HK-2 (cell line): Measurements from ENCODE around the gene C4BPA.

Experiments
- DNase-seq: peaks from one replicate; pipeline ENCODE4 v3.0.0-alpha.2; 2018; ENCODE audit not compliant: unreplicated experiment

C4BPA gene

DNA sequence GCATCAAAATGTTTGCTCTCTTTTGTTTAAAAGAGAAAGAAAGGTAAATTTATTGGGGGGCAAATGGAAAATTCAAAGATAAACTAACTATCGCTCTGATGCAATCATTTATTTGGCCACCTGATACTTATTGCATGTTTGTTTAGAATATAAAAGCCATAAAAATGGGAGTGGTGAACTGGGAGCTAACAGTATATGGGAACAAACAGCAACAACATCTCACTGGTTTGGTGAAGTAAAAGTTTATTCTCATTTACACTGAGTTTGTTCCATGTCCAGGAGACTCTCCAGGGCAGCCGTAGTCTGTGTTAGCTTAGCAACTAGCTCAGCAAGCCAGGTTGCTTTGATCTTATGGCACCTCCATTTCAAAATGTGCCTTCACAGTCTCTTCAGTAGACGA is 20.4 kb downstream of the C4BPA start:
- no peak for DNase-seq

DNA sequence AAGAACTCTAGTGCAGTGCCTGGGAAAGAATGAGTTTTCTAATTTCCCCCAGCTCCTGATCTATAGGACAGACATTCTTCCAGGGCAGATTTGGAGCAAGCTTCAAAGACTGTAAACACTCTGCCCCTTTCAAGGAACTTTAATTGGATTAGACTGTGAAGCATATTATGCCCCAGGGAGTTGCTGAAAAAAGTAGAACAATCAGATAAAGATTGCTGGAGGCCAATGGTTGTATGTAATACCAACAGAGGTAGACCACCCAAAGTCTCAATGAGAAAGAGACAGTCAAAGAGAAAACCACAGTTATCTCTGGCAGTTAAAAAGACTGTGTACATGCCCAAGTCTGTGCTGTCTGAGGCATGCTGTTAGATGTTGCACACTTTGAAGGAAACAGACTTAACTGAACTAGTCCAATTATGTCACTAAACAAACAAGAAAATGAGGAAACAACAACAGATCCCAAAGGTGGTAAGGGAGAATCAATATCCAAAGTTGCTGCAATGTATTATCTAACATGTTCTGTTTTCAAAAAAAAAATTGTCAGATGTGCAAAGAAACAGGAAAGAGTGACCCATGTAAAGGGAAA is 24.4 kb downstream of the C4BPA start:
- no peak for DNase-seq

DNA sequence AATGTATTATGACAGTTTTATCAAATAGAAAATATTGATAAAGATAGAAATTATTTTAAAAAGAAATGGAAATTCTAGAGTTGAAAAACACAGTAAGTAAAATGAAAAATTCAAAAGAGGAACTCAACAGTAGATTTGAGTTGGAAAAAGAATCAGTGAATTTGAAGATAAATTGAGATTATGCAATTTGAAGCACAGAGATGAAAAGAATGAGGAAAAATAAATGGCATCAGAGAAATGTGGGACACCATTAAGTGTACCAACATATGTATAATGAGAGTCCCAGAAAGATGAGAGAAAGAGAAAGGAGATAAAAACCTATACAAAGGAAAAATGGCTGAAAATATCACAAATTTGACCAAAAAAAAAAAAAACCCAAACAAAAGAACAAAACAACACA is 25.0 kb downstream of the C4BPA start:
- no peak for DNase-seq

DNA sequence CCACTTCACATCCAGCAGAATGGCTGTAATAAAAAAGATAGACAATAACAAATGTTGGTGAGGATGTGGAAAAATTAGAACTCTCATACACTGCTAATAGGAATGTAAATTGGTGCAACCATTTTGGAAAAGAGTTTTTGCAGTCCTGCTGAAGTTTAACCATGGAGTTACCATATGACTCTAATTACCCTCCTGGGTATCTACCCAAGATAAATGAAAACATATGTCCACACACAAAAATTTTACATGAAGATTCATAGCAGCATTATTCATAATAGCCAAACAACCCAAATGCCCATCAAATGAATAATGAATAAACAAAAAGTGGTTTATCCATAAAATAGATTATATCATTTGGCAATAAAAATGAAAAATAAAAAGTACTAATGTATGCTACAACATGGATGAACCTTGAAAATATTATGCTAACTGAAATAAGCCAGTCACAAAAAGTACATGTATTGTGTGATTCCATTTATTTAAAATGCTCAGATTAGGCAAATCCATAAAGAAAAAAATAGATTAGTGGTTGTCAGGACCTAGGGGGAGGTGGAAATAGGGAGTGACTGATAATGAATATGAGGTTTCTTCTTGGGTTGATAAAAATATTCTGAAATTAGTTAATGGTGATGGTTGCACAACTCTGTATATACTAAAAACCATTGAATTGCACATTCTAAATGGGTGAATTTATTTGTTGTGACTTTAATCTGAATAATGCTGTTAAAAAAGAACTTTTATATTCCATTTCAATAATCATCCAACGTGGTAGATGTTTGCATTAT is 26.4 kb downstream of the C4BPA start:
- DNase-seq = no peak

DNA sequence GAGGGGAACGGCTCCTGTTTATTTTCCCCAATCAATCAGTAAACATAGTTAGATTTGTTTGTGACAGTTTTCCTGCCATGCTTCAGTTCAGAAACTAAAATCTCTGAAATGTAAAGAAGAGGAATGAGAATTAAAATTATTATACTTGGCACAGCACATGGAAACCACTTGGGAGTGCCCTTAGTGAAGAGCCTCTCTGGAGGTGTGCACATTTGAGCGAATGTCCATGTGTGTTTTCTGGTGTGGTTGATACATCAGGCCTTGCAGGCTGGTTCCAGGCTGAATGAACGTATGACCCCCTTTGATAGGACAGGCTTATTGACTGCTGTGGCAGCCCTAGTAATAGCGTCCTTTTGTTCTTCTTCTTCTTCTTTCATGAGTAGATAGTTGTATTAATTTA is 27.1 kb downstream of the C4BPA start:
- DNase-seq = no peak

DNA sequence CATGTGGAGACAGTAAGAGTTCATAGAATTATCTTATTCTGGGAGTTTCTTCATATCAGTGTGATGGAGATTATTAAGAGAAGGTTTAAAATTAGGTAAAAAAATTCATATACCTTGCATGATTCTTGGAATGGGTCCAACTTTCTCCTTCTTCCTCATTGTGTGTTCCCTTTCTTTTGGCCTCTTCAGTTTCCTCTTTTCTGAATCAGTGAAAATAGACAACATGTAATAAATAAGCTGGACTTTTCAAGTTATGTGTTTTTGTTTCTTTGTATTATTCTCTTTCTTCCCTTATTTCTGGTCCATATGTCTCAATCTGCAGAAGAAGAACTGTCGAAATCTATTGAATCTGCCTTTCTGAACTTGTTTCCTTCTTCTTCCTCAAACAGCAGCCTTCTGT is 30.5 kb downstream of the C4BPA start:
- no peak for DNase-seq

DNA sequence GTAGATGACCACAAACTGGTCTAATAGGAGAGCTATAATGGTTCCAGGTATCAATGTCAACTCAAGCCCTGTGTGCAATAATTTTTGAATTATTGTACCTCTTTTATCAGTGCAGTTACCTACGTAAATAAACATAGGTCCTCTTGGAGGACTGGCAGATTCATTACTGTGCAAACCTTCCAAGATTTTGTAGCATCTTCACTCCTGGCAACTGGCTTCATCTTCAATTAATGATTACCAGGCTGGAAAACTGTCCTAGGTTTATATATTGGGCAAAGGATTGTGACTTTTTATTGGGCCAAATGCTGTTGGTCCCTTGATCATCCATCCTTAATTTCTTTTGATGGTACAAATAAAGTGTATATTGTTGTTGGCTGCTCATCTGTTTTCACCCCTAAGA is 35.6 kb downstream of the C4BPA start:
- DNase-seq = no peak

DNA sequence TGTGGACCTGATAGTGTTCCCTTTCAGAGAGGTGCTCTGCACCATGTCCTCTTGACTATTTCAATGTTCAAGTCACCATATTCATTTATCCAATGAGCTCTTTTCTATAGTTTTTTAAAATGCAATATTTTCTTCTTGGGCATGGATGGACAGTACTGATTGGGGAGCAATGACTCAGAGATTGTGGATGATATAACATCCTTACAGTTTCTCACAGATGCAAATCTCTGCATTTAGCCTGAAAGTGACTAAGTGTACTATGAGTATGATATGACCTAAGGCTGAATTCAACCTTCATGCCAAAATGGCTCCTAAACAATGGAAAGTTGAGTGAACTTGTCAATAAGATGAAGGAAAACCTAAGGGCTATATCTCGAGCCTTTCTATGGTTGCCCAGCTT is 36.5 kb downstream of the C4BPA start:
- no peak for DNase-seq

DNA sequence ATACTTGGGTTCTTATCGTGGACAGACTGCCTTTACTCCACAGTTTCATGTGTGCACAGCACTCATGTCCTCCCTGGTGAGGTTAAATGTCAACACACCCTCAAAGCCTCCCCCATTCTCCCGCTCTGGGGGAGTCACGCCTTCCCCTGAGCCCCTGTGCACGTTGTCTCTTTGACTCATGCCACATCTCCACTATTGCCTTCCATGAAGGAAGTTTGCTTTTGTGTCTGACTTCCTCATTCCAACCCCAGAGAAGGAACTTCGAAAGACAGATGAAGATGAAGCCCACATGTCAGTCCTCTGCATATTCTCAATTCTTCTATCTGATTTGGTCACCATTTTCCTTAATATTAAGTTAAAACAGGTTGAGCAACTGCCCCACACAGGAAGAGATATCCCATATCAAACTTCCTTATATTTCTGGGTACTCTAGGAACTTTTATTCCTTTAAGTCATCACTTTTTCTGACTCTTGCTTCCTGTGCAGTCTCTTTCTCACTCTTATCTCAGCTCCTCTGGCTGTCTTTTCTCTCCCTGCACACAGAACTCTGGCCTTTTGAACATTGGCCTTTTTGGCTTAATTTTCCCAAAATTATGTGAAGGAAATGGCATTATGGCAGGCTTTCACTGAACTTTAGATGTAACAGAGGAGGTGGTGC is 41.5 kb downstream of the C4BPA start:
- DNase-seq = no peak

DNA sequence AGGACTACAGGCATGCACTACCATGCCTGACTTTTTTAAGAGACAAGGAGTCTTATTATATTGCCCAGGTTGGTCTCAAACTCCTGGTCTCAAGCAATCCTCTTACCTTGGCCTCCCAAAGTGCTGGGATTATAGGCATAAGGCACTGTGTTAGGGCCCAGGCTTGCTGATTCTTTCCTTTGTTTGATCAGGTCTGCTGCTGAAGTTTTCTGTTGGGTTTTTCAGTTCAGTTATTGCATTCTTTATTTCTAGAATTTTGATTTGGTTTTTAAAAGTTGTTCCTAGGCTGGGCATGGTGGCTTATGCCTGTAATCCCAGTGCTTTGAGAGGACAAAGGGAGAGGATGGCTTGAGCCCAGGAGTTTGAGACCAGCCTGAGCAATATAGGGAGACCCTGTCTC is 47.9 kb downstream of the C4BPA start:
- no peak for DNase-seq

DNA sequence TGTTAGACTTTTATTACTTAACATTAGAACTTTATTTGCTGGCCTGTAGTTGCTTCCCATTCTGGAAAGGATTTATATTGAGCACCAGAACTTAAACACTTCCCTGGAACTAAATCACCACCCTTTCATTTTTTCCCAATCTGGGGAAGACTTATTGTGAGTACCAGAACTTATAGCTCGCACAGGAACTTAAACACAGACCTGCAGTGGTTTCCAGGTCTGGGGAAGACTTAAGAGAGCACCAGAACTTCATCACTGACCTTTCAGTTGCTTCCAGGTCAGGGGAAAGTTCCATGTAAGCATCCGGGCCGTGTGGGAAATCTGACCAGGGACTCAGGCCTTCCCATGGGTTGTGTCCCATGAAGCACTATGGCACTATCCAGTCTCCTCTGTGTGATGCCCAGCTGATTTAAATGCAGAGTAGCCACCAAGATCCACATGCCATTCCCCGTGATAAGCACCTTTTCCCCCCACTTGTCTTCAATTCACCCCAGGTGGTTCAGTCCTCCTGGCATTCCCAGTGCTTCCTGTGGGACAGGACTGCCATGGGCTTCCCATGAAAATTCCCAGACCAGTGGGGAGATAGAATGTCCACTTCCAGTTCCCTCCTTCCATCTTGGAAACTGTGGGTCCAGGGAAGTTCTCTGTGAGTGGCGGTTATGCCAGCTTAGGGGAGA is 48.9 kb downstream of the C4BPA start:
- peak; percentile 77 for DNase-seq

DNA sequence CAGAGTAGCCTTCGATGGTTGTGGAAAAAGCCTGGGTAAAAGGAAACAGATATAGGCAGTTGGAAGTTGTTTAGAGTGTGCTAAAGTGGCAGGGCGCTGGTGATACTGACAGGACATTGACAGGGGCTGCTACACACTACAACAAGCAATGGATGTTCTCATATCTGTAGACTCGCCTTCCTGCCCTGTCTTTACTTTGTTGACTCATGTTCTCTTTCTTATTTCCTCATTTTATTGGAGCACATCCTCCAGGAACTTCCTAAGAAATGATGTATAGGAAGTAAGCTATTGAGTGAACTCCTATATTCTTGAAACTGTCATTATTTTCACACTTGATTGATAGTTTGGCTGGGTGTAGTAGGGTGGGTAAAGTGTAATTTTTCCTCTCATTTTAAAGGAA is 51.0 kb downstream of the C4BPA start:
- no peak for DNase-seq

DNA sequence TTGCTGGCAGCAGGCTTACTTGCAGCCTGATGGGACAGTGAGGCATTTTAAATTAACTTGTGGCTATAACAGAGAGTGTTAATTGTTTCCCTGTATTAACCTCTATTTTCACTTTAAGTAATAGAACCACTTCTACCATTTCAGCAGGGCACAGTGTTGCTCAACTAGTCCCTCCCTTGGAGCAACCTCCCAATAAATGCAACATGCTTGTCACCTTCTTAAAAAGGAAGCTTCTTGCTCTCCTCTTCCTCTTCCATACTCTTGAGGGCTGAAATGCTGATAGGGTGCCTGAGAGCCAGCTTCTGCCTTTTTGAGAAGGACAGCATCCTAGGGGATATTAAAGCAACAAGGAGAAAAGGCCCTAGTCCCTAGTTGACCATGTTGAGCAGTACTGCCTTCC is 52.1 kb downstream of the C4BPA start:
- DNase-seq = no peak

DNA sequence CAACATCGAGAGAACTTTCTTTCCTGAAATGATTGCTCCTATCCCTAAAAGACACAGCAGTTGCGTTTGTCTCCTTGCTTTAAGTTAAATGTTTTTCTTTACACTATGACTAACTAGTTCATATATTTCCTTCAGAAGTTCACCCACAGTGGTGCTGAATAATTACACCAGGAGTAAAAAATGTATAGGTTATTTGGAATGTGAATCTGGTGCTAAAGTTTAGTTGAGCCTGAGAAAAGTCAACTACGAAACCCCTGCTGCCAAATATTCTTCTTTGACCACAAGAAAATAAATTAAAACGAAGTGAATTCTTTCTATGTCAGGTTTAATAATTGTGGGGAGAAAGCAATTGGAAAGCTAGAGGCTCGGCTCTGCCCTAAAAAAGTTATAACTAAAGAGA is 52.8 kb downstream of the C4BPA start:
- no peak for DNase-seq

DNA sequence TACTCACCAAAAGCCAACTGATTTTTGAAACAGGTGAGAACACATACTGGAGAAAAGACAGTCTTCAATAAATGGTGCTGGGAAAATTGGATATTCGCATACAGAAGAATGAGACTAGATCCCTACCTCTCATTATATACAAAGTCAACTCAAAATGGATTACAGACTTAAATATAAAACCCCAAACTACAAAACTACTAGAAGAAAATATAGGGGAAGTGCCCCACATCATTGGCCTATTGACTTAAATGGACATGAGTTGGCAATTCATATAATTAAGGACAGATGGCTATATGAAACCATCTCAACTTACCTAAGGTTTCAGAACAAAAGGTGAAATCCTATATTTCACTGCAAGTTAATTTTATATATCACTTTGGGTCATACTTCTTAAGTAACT is 60.1 kb downstream of the C4BPA start:
- no peak for DNase-seq

DNA sequence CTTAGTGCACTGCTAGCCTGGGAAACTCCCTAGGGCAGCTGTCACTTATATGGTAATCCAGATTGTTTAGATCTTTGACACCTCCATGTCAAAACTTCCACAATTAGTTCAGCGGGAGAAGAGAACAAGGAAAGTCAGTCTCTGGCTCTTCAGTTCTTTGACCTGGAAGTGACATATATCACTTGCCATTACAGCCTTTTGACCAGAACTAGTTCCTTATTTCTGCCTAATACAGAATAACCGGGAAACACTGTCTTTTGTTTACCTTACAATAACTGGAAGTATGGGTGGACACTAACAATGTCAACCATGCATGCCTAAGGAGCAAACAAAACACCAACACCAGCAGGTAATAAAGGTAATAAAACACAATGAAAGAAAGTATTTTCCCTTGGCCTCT is 68.3 kb downstream of the C4BPA start:
- no peak for DNase-seq

DNA sequence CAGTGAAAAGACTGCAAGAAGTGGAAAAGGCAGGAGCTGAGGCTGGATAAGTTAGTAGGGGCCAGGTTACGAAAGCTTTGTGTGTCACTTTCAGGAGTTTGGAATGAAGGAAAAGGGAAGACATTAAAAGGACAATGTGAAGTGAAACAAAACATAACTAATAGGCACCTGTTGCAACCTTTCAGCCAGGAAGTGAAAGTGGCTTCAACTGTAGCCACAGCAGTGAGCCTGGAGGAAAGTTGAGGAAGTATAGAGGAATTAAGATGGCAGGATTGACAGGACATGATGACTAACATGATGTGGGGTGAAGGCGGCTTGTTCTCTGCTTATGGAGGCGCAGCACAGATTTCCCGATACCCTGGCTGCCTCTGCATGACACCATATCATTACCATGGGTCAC is 68.9 kb downstream of the C4BPA start:
- DNase-seq = no peak

DNA sequence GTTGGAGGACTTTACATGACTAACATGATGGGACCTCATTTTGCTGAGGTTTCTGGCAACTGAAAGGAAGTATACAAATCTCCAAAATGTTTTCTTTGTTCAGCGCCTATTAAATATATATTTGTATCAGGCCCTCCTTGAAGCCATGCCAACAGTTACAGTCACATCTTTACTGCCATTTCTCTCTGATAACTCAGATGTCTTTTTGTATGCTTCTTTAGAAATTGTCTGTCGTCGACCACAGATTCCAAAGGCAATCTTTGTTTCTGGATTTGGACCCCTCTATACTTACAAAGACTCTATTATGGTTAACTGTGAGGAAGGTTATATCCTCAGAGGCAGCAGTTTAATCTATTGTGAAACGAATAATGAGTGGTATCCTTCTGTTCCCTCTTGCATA is 69.4 kb downstream of the C4BPA start:
- no peak for DNase-seq

DNA sequence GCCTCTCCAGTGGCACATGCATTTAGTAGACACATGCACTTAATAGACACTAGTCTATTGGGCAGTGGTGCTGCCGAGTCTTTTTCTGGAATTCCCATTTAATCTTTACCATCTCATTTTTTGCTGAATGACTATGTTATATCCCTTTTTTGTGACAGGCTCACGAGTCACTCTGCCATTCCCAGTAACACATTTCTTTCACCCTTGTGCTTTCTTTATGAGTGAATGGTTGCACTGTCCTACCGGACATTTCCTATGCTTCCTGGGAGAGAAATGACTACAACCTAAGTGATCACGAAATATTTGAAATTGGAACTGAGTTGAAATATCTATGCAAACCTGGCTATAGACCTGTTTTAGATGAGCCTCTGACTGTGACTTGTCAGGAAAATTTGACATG is 70.9 kb downstream of the C4BPA start:
- DNase-seq = no peak

DNA sequence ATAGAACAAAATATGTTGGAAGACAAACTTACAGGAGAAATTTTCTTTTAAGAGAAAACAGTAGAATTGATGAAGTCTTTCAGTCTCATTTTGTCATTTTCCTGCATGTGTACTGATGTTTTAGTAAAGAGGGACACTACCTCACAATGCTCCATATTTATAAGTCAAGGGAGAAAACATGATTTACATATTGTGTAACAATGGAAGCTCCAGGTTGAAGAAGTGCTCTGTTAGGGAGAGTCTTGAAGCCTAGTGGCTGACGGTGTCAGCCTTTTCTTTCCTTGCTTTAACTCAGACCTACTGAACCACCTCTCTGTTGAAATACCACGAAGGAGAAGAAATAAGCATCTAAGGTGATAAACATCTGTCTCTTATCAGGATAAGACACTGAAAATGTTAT is 75.0 kb downstream of the C4BPA start:
- DNase-seq = no peak

DNA sequence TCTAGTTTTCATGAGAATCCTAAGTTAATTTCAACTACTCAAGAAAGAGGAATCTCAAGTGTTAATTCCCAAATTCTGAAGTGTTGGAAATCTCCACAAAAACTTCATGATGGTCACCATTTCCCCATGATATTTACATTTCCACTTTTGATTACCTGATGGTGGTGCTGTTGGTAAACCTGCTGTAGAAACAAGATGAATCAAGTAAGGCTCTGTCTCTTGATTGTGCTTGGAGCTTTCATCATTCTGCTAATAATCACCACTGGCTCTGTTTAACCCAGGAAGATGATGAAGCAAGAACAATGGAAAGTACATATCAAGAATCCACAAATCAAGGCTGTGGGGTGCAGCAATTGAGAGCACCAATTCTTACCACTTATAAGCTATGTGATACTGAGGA is 77.8 kb downstream of the C4BPA start:
- DNase-seq = no peak

DNA sequence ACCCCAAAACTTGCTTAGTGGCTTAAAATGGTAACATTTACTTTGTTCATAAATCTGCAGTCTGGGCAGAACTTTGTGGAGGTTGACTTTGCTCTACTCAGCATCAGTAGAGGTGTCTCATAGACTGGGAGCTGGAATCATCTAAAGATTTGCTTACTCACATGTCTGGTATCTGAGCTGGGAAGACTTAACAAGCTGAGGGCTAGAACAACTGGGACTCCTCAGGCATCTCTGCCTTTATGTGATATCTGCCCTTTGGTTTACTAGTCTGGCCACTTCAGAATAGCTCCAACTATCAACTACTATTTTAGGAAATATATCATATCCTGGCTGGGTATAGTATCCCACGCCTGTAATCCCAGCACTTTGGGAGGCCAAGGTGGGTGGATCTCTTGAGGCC is 82.5 kb downstream of the C4BPA start:
- DNase-seq = no peak

DNA sequence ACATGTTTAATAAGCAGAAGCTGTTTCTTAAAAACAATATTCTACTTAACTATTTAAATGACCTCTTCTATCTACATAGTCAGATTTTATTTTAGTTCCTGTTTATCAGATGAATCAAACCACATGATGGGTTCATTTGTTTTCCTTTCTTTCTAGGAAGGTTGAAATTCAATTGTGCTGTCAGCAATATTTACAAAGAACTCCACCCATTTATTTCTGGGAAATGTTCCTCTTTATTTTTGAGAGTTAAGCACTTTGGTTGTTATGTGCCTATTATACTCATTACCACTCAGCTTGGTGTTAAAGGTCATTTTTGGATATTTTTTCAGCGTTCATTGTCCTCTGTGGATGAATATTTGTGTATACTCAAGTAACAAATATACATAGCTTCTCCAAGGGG is 84.9 kb downstream of the C4BPA start:
- DNase-seq = no peak
